Uterus (tissue), 4 donors: Measurements from ENCODE around the gene KLK11. TPM values are rescaled to one million over a fixed set of nuclear protein-coding genes. Genes with fewer than 3 reads are reported as not detected.

ENCODE experiments used
- DNase-seq, 2 donors: peaks; one replicate each; pipeline ENCODE4 v3.0.0-alpha.2; 2019 to 2020
- H3K27ac ChIP-seq, 2 donors: fragments of 200-600 bp; sonication (generic); 1 replicate in 1 of 2; 2 replicates in 1 of 2; pipeline ENCODE4 v1.5.1; 2016 to 2018
- H3K27me3 ChIP-seq, 2 donors: fragments of 200-600 bp; sonication (generic); one replicate each; pipeline ENCODE4 v1.5.1; 2018 to 2019; ENCODE audit warnings: control low read depth in 1 of 2
- H3K36me3 ChIP-seq, 2 donors: fragments of 200-600 bp; sonication (generic); one replicate each; pipeline ENCODE4 v1.5.1; 2019; ENCODE audit warnings: control low read depth in 1 of 2
- H3K4me1 ChIP-seq, 2 donors: fragments of 200-600 bp; sonication (generic); one replicate each; pipeline ENCODE4 v1.5.1; 2018 to 2019; ENCODE audit warnings: control low read depth in 1 of 2
- H3K4me3 ChIP-seq, 2 donors: fragments of 200-600 bp; sonication (generic); 1 replicate in 1 of 2; 2 replicates in 1 of 2; pipeline ENCODE4 v1.5.1; 2018 to 2019; ENCODE audit warnings: mild to moderate bottlenecking in 1 of 2
- H3K9me3 ChIP-seq, 2 donors: fragments of 200-600 bp; sonication (generic); one replicate each; pipeline ENCODE4 v1.5.1; 2019; ENCODE audit warnings: control low read depth in 1 of 2
- CTCF ChIP-seq, 4 experiments: fragments of 200-600 bp in 2 of 4; fragments of 450-650 bp in 2 of 4; sonication (generic) in 2 of 4; IDR thresholded peaks; one replicate each; pipeline ENCODE4 v1.5.1; 2016 to 2019; ENCODE audit warnings: antibody characterized with exemption in 4 of 4, mild to moderate bottlenecking in 2 of 4, moderate library complexity in 1 of 4
- POLR2A ChIP-seq, 2 donors: fragments of 450-650 bp; IDR thresholded peaks; one replicate each; pipeline ENCODE4 v1.6.1; 2016; ENCODE audit warnings: antibody characterized with exemption in 2 of 2, mild to moderate bottlenecking in 1 of 2, moderate library complexity in 1 of 2
- intact Hi-C: fragments of 100-400 bp; cut with DNase I; formaldehyde crosslinking; loops from one replicate; pipeline ENCODE4 v1.15.1; 2023; ENCODE audit warnings: low total_unique reads
- total RNA-seq, 4 donors: library from RNA; depleted of rRNA in 3 of 4; stranded (reverse); fragments of >200 nt in 3 of 4; gene quantifications; one replicate each; pipeline versions ENCODE4 v1.1.0 to v1.2.4, GENCODE V29; 2014 to 2023
- donor health status: DM: yes; HTN: yes; CAD: no.

Gene KLK11
- total RNA-seq, 4 donors from 2014 or later = 1.3 to 2.0 TPM; not detected in 2

DNA sequence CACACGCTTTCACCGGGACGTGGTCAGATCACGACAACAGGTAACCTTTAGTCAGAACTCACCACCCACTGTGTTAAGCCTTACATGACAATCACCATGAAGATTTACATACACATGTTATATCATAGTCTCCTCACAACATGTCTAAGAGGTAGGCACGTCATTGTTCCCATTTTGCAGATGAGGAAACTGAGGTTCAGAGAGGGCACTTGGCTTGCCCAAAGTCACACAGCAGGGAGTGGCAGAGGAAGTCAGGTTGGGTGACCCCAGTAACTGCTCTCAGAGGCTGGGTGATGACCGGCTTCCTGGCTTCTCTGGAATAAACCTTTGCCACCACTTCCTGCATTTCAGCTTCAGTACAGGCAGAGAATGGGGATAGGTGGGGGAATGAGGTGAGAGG lies 12.2 kb downstream of the KLK11 start:
- H3K4me1 ChIP-seq = peaks cover 0 to 7% of the 10 kb centered on the region in 2 donors
- intact Hi-C loops = no loop called here
- TF ChIP-seq POLR2A (IDR thresholded peaks at IDR 0.05) = no peak
- no peak for TF ChIP-seq CTCF (IDR thresholded peaks at IDR 0.05)
- H3K27me3 ChIP-seq = peaks cover 0 to 29% of the 10 kb centered on the region in 2 donors
- H3K9me3 ChIP-seq = no peaks in the 10 kb centered on the region
- no peak overlapping the region for H3K4me3 ChIP-seq
- DNase-seq = no peak
- H3K36me3 ChIP-seq = no peaks in the 10 kb centered on the region
- H3K27ac ChIP-seq = no peak overlapping the region

GRCh38 chr19:51012661-51013190 lies 13.7 kb downstream of the KLK11 start:
- Histone ChIP-seq H3K27me3 (peaks cover 0 to 22% of the 10 kb centered on the region in 2 donors), H3K27ac (no peak overlapping the region), H3K4me1 (peaks cover 0 to 7% of the 10 kb centered on the region in 2 donors), H3K4me3 (no peak overlapping the region), H3K9me3 (no peaks in the 10 kb centered on the region), H3K36me3 (no peaks in the 10 kb centered on the region)
- intact Hi-C loops = no loop called here
- no peak for DNase-seq
- TF ChIP-seq CTCF (IDR thresholded peaks at IDR 0.05) (no peak), POLR2A (IDR thresholded peaks at IDR 0.05) (no peak)

DNA sequence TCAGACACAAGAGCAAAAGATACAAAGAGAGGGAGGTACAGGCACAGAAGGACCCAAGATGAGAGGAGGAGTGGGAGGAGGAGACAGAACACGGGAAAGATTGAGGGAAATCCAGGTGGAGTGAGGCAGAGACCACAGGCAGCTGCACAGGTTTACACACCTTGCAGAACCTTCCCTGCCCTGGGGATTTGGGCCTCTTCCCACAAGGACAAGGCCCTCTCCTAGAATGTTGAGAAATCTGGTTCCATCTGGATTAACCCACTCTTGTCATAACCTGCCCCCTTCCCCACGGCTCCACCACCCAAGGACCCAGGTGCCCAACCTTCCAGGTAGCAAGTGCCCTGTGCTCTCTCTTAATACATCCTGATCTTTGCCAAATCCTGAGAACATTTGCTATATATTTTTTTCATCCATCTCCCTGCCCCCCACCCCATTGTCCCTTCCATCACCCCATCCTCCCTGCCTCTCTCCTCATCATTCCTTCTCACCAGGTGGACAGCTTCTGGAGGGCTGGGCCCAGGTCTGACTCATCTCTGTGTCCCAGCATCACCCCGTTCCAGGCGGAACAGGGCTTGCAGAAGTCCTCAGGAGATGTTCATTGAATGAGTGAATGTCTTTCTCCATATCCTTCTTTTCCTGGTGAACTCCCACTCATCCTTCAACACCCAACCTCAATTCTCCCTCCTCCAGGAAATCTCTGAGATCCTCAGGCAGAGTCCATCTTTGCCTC lies 16.2 kb downstream of the KLK11 start:
- H3K36me3 ChIP-seq = no peaks in the 10 kb centered on the region
- no peak for DNase-seq
- H3K4me3 ChIP-seq = no peak overlapping the region
- H3K27ac ChIP-seq = no peak overlapping the region
- H3K9me3 ChIP-seq = no peaks in the 10 kb centered on the region
- intact Hi-C loops = no loop called here
- TF ChIP-seq CTCF (IDR thresholded peaks at IDR 0.05) (no peak), POLR2A (IDR thresholded peaks at IDR 0.05) (no peak)
- H3K4me1 ChIP-seq = no peaks in the 10 kb centered on the region
- H3K27me3 ChIP-seq = peaks cover 0 to 6% of the 10 kb centered on the region in 2 donors

DNA sequence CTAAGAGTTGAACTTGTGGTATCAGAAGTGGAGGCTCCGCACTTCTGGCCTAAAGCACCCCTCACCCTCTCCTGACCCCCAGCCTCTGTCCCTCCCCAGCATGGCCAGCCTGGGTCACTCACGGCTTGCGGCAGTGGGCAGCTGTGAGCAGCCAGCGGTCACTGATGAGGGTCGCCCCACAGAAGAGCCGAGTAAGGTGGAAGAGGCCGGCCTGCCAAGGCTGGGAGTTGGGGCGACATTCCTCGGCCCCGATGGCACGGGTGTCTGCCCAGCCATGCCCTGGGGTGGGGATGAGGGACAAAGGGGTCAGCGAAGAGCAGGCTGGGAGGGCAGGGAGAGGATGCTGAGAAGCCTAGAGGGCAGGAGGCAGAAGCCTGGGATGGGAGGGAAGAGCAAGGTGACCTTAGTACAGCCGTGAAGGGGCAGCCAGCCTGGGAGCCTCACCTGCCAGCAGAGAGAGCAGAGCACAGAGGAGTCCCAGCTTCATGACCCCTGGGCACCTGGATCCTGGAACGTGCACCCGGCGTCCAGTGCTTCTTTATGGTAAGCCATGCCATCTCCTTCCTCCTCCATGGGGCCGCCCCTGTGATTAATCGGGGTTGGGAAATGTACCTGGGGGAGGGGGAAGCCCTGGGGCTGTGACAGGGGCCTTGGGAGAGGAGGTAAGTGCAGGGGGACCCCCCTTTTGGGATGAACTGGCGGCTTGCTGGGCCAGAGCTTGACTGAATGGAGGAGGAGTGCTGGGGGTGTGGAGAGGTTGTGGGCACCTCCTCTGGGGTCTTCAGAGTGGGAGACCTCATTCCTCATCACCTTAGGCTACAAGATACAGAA lies 17.1 kb downstream of the KLK11 start:
- Histone ChIP-seq H3K27ac (no peak overlapping the region), H3K9me3 (no peaks in the 10 kb centered on the region), H3K4me1 (no peaks in the 10 kb centered on the region), H3K36me3 (no peaks in the 10 kb centered on the region), H3K27me3 (peaks cover 0 to 2% of the 10 kb centered on the region in 2 donors), H3K4me3 (no peak overlapping the region)
- TF ChIP-seq POLR2A (IDR thresholded peaks at IDR 0.05) (no peak), CTCF (IDR thresholded peaks at IDR 0.05) (no peak)
- no peak for DNase-seq
- intact Hi-C loops = no loop called here

- no peaks in the 10 kb centered on the region for H3K9me3 ChIP-seq
- no peak overlapping the region for H3K27ac ChIP-seq
- H3K36me3 ChIP-seq = no peaks in the 10 kb centered on the region
- H3K4me1 ChIP-seq = no peaks in the 10 kb centered on the region
- H3K4me3 ChIP-seq = no peak overlapping the region
- no peak for DNase-seq
- TF ChIP-seq POLR2A (IDR thresholded peaks at IDR 0.05) (no peak), CTCF (IDR thresholded peaks at IDR 0.05) (no peak)
- H3K27me3 ChIP-seq = peaks cover 0 to 5% of the 10 kb centered on the region in 2 donors
- intact Hi-C loops = no loop called here
These were observed 18.9 kb downstream of the KLK11 start for GRCh38 chr19:51007488-51007887.
